MM.1S (cell line): Measurements from ENCODE around the gene LRRC42.

Source experiments
- DNase-seq: peaks from one replicate; pipeline ENCODE4 v3.0.0-alpha.2; 2015
- H2AFZ ChIP-seq: fragments of 300-600 bp; sonication (generic); 2 replicates; pipeline ENCODE4 v1.6.0; 2016; ENCODE audit warnings: antibody characterized with exemption, low read length
- H3F3A ChIP-seq: fragments of 300-600 bp; sonication (generic); 2 replicates; pipeline ENCODE4 v1.6.1; 2016; ENCODE audit warnings: mild to moderate bottlenecking, antibody characterized with exemption, low read length, moderate library complexity, mixed read lengths; ENCODE audit not compliant: insufficient read depth
- H3K27ac ChIP-seq: fragments of 300-600 bp; sonication (generic); 2 replicates; pipeline ENCODE4 v1.5.1; 2016; ENCODE audit warnings: mild to moderate bottlenecking, low read length
- H3K27me3 ChIP-seq: fragments of 300-600 bp; sonication (generic); replicated peaks from 2 replicates; pipeline ENCODE4 v1.6.0; 2016; ENCODE audit warnings: low read length; ENCODE audit not compliant: insufficient read depth
- H3K36me3 ChIP-seq: fragments of 300-600 bp; sonication (generic); replicated peaks from 2 replicates; pipeline ENCODE4 v1.6.1; 2016; ENCODE audit warnings: mild to moderate bottlenecking, low read length, mixed read lengths; ENCODE audit not compliant: insufficient read depth
- H3K4me1 ChIP-seq: fragments of 300-600 bp; sonication (generic); 2 replicates; pipeline ENCODE4 v1.6.1; 2016; ENCODE audit warnings: low read length, mixed read lengths
- H3K4me2 ChIP-seq: fragments of 300-600 bp; sonication (generic); 2 replicates; pipeline ENCODE4 v1.6.0; 2016; ENCODE audit warnings: low read depth, low read length
- H3K4me3 ChIP-seq: fragments of 300-600 bp; sonication (generic); 2 replicates; pipeline ENCODE4 v1.5.1; 2016; ENCODE audit warnings: low read length, mixed read lengths
- H3K79me2 ChIP-seq: fragments of 300-600 bp; sonication (generic); 2 replicates; pipeline ENCODE4 v1.6.1; 2016; ENCODE audit warnings: mixed run types, low read length, mixed read lengths
- H3K9ac ChIP-seq: fragments of 300-600 bp; sonication (generic); 2 replicates; pipeline ENCODE4 v1.6.1; 2016; ENCODE audit warnings: low read length, mixed read lengths
- H3K9me2 ChIP-seq: fragments of 300-600 bp; sonication (generic); replicated peaks from 2 replicates; pipeline ENCODE4 v1.6.1; 2016; ENCODE audit warnings: mild to moderate bottlenecking, low read length, mixed read lengths; ENCODE audit not compliant: insufficient read depth
- H3K9me3 ChIP-seq: fragments of 300-600 bp; sonication (generic); replicated peaks from 2 replicates; pipeline ENCODE4 v1.6.1; 2016; ENCODE audit warnings: mild to moderate bottlenecking, low read length, mixed read lengths; ENCODE audit not compliant: insufficient read depth
- H4K20me1 ChIP-seq: fragments of 300-600 bp; sonication (generic); 2 replicates; pipeline ENCODE4 v1.6.1; 2016; ENCODE audit warnings: mild to moderate bottlenecking, low read length, moderate library complexity, mixed read lengths; ENCODE audit not compliant: insufficient read depth
- CTCF ChIP-seq: fragments of 300-600 bp; sonication (generic); IDR thresholded peaks from 2 replicates; pipeline ENCODE4 v1.5.1; 2016; ENCODE audit warnings: antibody characterized with exemption, low read length, mixed read lengths
- EZH2 ChIP-seq: fragments of 300-600 bp; sonication (generic); optimal IDR thresholded peaks from 2 replicates; pipeline ENCODE3; 2017; ENCODE audit warnings: low read depth, mild to moderate bottlenecking, antibody characterized with exemption, low read length, mixed read lengths
- EZH2phosphoT487 ChIP-seq: fragments of 300-600 bp; sonication (generic); IDR thresholded peaks from 2 replicates; pipeline ENCODE4 v1.6.1; 2018; ENCODE audit warnings: antibody characterized with exemption, low read length

The LRRC42 gene

GRCh38 chr1:53934170-53934765, 11.9 kb upstream of the LRRC42 start:
- Histone ChIP-seq H3F3A (no peaks in the 10 kb centered on the region), H3K4me1 (no peaks in the 10 kb centered on the region), H3K9me3 (no peaks in the 10 kb centered on the region), H3K79me2 (no peaks in the 10 kb centered on the region), H3K9ac (no peak overlapping the region), H3K36me3 (peaks cover 3% of the 10 kb centered on the region; the same call in 1 of the 2 replicates), H3K27ac (no peak overlapping the region), H3K4me2 (no peak overlapping the region), H3K27me3 (no peaks in the 10 kb centered on the region), H4K20me1 (no peaks in the 10 kb centered on the region), H3K9me2 (no peaks in the 10 kb centered on the region), H3K4me3 (no peak overlapping the region), H2AFZ (no peak overlapping the region)
- no peak for DNase-seq
- TF ChIP-seq CTCF (no peak), EZH2 (no peak), EZH2phosphoT487 (no peak)

- no peak overlapping the region for H3K4me2 ChIP-seq
- no peaks in the 10 kb centered on the region for H3K9me2 ChIP-seq
- no peak for DNase-seq
- no peak overlapping the region for H3K9ac ChIP-seq
- H3K4me1 ChIP-seq: no peaks in the 10 kb centered on the region
- H3K9me3 ChIP-seq: no peaks in the 10 kb centered on the region
- no peaks in the 10 kb centered on the region for H3K27me3 ChIP-seq
- no peak overlapping the region for H3K4me3 ChIP-seq
- H4K20me1 ChIP-seq: no peaks in the 10 kb centered on the region
- H3K36me3 ChIP-seq: peaks cover 3% of the 10 kb centered on the region; the same call in 1 of the 2 replicates
- H3K27ac ChIP-seq: no peak overlapping the region
- no peaks in the 10 kb centered on the region for H3F3A ChIP-seq
- H2AFZ ChIP-seq: no peak overlapping the region
- H3K79me2 ChIP-seq: no peaks in the 10 kb centered on the region
- TF ChIP-seq EZH2phosphoT487: no peak
- TF ChIP-seq CTCF: no peak
- TF ChIP-seq EZH2: no peak
These were observed 9.7 kb upstream of the LRRC42 start for GRCh38 chr1:53936430-53936829.

- Histone ChIP-seq H3F3A (no peaks in the 10 kb centered on the region), H3K4me1 (no peaks in the 10 kb centered on the region), H3K36me3 (peaks cover 3% of the 10 kb centered on the region; the same call in 1 of the 2 replicates), H3K9me3 (no peaks in the 10 kb centered on the region), H2AFZ (no peak overlapping the region), H3K4me2 (no peak overlapping the region), H3K27me3 (no peaks in the 10 kb centered on the region), H3K4me3 (no peak overlapping the region), H4K20me1 (no peaks in the 10 kb centered on the region), H3K79me2 (peaks cover 12% of the 10 kb centered on the region), H3K9ac (no peak overlapping the region), H3K9me2 (no peaks in the 10 kb centered on the region), H3K27ac (no peak overlapping the region)
- TF ChIP-seq EZH2: no peak
- TF ChIP-seq CTCF: no peak
- TF ChIP-seq EZH2phosphoT487: no peak
- DNase-seq: no peak
These were observed 7.9 kb upstream of the LRRC42 start for GRCh38 chr1:53938136-53938830.
